ENCODE results near the gene ZFP36L1.

The ZFP36L1 gene

DNA sequence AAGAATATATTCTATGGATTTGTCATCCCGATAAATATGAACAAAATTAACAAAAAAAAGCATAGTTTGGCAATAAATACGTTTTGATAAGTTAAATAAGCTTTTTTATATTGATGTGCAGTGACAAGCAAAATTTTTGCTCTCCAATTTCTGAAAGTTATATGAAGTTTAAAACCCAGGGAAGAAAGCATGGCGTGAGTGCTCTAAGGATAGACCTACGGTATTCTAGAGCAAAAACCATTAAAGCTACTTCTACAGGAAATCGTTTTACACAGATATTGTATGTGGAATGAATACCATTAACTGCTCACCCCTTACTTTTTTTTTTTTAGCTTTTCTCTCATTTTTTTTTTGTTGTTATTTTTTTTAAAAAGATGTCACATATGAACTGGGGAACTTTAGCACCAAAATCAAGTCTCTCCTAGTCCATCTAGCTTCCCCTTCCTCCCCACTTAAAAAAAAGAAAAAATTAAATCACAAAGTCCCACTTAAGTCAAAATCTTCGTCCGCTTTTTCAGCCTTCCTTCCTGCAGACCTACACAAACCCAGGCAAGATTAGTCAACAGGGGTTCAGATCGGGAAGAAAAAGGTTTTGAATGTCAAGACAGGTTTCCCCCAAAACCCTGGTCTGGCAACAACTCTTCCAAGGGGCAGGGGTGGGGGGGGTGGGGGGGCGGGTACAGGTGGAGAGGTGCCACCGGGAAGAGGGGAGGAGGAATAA, 4.4 kb downstream of the ZFP36L1 start:
- no peak for DNase-seq (ENCODE audit: low read depth, low spot score)
- ChIA-PET POLR2A (interaction anchor here (0.7 to 4.7 kb wide), 7 partner anchors 8 to 660 kb away, joined by 3 to 46 read pairs (median 4); no protein-coding TSS in a partner anchor), CTCF (interaction anchor here (0.7 to 6.8 kb wide), 32 partner anchors 8 to 904 kb away, joined by 3 to 61 read pairs (median 4); no protein-coding TSS in a partner anchor)
- TF ChIP-seq, protein P1, sequence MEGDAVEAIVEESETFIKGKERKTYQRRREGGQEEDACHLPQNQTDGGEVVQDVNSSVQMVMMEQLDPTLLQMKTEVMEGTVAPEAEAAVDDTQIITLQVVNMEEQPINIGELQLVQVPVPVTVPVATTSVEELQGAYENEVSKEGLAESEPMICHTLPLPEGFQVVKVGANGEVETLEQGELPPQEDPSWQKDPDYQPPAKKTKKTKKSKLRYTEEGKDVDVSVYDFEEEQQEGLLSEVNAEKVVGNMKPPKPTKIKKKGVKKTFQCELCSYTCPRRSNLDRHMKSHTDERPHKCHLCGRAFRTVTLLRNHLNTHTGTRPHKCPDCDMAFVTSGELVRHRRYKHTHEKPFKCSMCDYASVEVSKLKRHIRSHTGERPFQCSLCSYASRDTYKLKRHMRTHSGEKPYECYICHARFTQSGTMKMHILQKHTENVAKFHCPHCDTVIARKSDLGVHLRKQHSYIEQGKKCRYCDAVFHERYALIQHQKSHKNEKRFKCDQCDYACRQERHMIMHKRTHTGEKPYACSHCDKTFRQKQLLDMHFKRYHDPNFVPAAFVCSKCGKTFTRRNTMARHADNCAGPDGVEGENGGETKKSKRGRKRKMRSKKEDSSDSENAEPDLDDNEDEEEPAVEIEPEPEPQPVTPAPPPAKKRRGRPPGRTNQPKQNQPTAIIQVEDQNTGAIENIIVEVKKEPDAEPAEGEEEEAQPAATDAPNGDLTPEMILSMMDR (IDR thresholded peaks at IDR 0.05; ENCODE audit: insufficient read depth, low read length, missing control alignments) = no peak
- H3K4me3 ChIP-seq (ENCODE audit: low read depth, low read length) = peak overlapping the region; percentile 99

DNA sequence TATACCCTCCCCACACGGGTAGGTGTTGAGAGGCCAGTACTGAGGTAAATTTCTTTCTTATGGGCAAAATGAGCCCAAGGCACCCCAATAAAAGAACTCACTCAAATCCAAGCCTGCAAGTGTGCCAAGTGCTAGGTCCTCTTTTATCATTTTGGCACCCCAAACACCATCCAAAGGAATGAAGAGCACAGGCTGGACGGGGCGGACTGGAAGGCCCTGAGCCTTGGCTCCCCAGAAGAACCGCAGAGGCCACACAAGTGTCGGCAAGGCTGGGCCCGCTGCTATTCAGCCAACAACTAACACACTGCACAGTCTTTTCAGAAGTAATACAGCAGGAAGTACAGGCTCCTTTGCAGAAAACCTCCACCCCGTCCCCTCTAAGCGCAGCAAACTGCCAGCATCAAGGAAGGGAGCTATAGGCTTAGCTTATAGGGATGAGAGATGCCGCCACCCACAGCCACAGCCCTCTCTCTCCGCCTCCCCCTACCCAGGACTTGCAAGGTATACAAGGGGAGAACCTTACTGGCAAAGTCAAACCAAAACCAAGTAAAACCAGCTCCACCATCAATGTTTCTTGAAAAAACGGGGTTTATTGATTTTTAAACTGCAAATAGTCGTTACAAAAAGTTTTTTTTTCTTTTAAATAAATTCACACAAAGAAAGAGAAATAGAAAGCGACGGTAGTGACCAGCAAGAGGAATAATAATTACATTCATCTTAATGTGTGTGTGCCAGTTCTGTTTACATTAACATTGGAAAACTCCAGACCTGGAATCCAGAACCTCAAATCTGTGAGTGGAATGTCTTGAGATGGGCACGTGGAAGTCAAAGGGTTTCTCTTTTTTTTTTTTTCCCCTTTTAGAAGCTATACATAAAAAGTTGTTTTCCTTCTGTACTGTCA, 5.5 kb downstream of the ZFP36L1 start:
- H3K4me3 ChIP-seq (ENCODE audit: low read depth, low read length) = no peak overlapping the region
- no peak for DNase-seq (ENCODE audit: low read depth, low spot score)
- ChIA-PET CTCF (interaction anchor here (0.6 to 6.8 kb wide), 10 partner anchors 28 to 845 kb away, joined by 3 to 61 read pairs (median 4); no protein-coding TSS in a partner anchor), POLR2A (interaction anchor here (0.6 to 2.2 kb wide), 7 partner anchors 13 to 538 kb away, joined by 3 to 10 read pairs (median 3); no protein-coding TSS in a partner anchor)
- TF ChIP-seq, protein P1 (IDR thresholded peaks at IDR 0.05; ENCODE audit: insufficient read depth, low read length, missing control alignments) = no peak

DNA sequence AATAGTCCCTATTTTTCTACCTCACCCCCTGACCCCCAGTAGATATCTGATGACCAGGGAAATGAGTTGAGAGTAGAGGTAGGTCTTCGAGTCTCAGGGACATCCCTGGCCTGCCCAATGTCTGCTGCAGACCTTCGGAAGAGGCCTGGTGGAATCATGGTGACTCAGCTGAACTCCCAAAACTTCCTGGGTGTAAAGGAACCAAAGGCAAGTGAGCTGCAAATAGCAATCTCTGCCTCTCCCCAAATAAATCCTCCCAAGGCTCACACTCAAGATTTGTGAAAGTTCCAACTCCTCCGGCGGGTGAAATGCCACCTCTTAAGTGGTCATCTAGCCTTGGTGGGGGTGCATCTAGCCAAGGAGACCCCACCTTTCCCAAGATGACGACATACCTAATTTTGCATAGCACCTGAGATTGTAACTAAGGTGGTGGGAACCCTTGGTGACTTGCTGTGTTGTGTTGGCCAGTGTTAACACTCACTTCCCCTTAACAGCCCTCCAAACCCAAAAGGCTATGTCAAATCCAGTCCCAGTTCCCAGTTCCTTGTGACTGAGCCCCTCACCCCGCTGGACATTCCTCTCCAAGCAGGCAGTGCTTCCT, 6.3 kb downstream of the ZFP36L1 start:
- no peak for DNase-seq (ENCODE audit: low read depth, low spot score)
- CTCF ChIA-PET = interaction anchor here (1.1 to 4.4 kb wide), 2 partner anchors 126 to 539 kb away, joined by 3 to 54 read pairs; no protein-coding TSS in a partner anchor
- H3K4me3 ChIP-seq (ENCODE audit: low read depth, low read length) = no peak overlapping the region
- TF ChIP-seq, protein P1 (IDR thresholded peaks at IDR 0.05; ENCODE audit: insufficient read depth, low read length, missing control alignments) = no peak
- POLR2A ChIA-PET = interaction anchor here (0.5 to 2.2 kb wide), 5 partner anchors 28 to 538 kb away, joined by 3 to 10 read pairs (median 5); no protein-coding TSS in a partner anchor

DNA sequence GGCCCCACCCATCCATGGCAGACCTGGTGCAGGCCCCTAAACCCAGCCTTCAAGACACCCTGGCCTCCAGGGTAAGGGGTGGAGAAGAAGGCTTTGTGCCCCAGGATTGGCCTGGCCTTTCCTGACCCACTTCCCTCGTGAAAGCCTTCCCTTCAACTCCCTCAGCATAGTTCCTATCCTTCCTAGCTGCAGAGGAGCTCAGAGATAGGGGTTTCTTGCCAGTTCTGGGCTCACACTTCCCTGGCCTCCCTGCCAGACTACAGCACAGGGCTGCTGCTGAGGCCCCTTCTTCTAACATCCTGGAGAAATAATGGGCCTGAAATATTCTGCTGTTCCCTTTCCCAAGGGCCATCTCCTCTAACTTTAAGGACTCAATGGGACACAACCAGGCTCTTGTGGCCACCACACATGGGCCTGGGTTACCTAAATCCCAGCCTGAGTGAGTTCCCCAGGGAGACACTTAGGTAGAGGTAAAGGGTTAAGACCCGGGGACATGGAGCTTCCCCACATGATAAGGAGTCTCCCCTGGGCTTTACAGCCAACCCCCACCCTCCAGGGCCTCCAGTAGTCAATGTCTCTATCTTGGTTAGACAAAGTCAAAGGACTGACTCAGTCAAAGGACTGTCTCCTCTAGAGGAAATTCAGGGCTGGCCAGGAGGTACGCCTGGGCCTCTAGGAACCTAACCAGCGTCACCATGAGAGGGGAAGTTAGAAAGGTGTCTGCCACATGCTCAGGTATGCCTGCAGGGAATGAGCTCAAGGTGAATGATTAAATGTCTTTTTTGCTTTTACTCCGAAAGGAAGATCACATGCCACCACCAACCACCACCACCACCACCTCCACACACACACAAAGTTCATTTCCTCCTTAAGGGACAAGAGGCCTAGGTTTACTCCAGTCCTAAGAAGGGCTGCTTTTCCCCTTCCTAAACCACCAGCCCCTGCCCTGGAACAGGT, 7.1 kb downstream of the ZFP36L1 start:
- DNase-seq (ENCODE audit: low read depth, low spot score) = no peak
- ChIA-PET POLR2A (interaction anchor here (0.5 to 2.2 kb wide), 11 partner anchors 7 to 537 kb away, joined by 3 to 10 read pairs (median 4); partner anchors contain the start of gene ZFP36L1), CTCF (interaction anchor here (1.1 to 1.9 kb wide), 2 partner anchors 125 to 537 kb away, joined by 3 to 5 read pairs; no protein-coding TSS in a partner anchor)
- TF ChIP-seq, protein P1 (IDR thresholded peaks at IDR 0.05; ENCODE audit: insufficient read depth, low read length, missing control alignments) = no peak
- H3K4me3 ChIP-seq (ENCODE audit: low read depth, low read length) = no peak overlapping the region

DNA sequence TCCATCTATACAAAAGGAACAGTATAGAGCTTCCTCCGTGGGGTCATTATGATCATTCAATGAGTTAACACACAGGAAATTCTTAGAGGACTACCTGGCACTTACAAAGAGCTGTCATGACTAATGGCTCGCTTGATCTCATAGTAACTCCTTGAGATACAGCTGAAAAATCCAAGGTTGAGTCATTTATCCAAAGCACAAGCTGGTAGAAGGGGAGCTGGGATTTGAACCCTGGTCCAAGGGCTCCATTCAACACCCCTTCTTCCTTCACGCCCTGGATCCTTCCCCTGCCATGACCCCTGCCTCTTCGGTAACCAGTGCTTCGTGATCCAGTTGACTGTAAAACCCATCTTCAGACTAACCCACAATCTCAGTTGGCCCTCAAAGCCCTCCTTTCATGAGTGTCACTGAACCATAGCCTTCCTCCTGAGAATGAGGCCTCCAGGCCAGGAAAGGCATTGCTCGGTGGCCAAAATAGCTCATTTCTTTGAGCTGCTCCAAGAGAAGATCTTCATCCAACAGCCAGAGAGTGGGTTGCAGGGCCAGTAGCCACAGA, 7.8 kb downstream of the ZFP36L1 start:
- CTCF ChIA-PET = interaction anchor here (1.1 to 1.9 kb wide), 2 partner anchors 125 to 536 kb away, joined by 3 to 5 read pairs; no protein-coding TSS in a partner anchor
- DNase-seq (ENCODE audit: low read depth, low spot score) = no peak
- POLR2A ChIA-PET = interaction anchor here (0.6 to 2.2 kb wide), 8 partner anchors 8 to 535 kb away, joined by 3 to 9 read pairs (median 4); partner anchors contain the start of gene ZFP36L1
- TF ChIP-seq, protein P1 (IDR thresholded peaks at IDR 0.05; ENCODE audit: insufficient read depth, low read length, missing control alignments) = no peak
- H3K4me3 ChIP-seq (ENCODE audit: low read depth, low read length) = no peak overlapping the region

Data from AG04449 (cell line).